ENCODE results near the gene C4B. TPM values are rescaled to one million over a fixed set of nuclear protein-coding genes. Genes with fewer than 3 reads are reported as not detected.
"Not testable (repeated sequence)": the region's sequence is repeated elsewhere in the genome, so short reads cannot be mapped to it uniquely, and the experiment has no call there.

The C4B gene
- total RNA-seq, 1 experiment from 2014 or later = 6.3 TPM

GRCh38 chr6:32041050-32041321 is 26.4 kb downstream of the C4B start:
- H3K79me2 ChIP-seq (ENCODE audit: insufficient read depth, low read length); DNase-seq (ENCODE audit: low read depth, low spot score); BruUV-seq (replicated peaks); RAD21 ChIA-PET (ENCODE audit: low non-redundant PET in 1 of 2, low total read pairs in 2 of 2, uncharacterized antibody in 2 of 2, unreplicated experiment in 2 of 2); H2AFZ ChIP-seq (ENCODE audit: low read depth, low read length, poor library complexity, severe bottlenecking); POLR2A ChIA-PET; CTCF ChIA-PET; intact Hi-C loops (cut with micrococcal nuclease); H4K20me1 ChIP-seq (ENCODE audit: insufficient read depth); ATAC-seq; H3K4me3 ChIP-seq (replicated peaks in 1 of 2; ENCODE audit: low read depth in 1 of 2, low read length in 2 of 2); H3K27me3 ChIP-seq (ENCODE audit: insufficient read depth, low read length); H3K27ac ChIP-seq (ENCODE audit: low read depth, low read length); H3K36me3 ChIP-seq (ENCODE audit: control insufficient read depth in 1 of 2, insufficient read depth in 2 of 2, low read length in 2 of 2); H3K9me3 ChIP-seq (ENCODE audit: control insufficient read depth in 1 of 2, insufficient read depth in 1 of 2, low read depth in 1 of 2, low read length in 2 of 2); H3K4me2 ChIP-seq (ENCODE audit: low read length); H3K9me2 ChIP-seq (ENCODE audit: insufficient read depth); H3K4me1 ChIP-seq (ENCODE audit: control insufficient read depth in 1 of 2, insufficient read depth in 2 of 2, low read length in 2 of 2); H3K9ac ChIP-seq (ENCODE audit: low read length): not testable (repeated sequence)

- H3K36me3 ChIP-seq (ENCODE audit: control insufficient read depth in 1 of 2, insufficient read depth in 2 of 2, low read length in 2 of 2); H3K9me2 ChIP-seq (ENCODE audit: insufficient read depth); H4K20me1 ChIP-seq (ENCODE audit: insufficient read depth); H3K27ac ChIP-seq (ENCODE audit: low read depth, low read length); RAD21 ChIA-PET (ENCODE audit: low non-redundant PET in 1 of 2, low total read pairs in 2 of 2, uncharacterized antibody in 2 of 2, unreplicated experiment in 2 of 2); intact Hi-C loops (cut with micrococcal nuclease); BruUV-seq (replicated peaks); H3K27me3 ChIP-seq (ENCODE audit: insufficient read depth, low read length); H3K4me1 ChIP-seq (ENCODE audit: control insufficient read depth in 1 of 2, insufficient read depth in 2 of 2, low read length in 2 of 2); CTCF ChIA-PET; H3K4me3 ChIP-seq (replicated peaks in 1 of 2; ENCODE audit: low read depth in 1 of 2, low read length in 2 of 2); POLR2A ChIA-PET; H3K4me2 ChIP-seq (ENCODE audit: low read length); H3K9ac ChIP-seq (ENCODE audit: low read length); ATAC-seq; H2AFZ ChIP-seq (ENCODE audit: low read depth, low read length, poor library complexity, severe bottlenecking); H3K79me2 ChIP-seq (ENCODE audit: insufficient read depth, low read length); H3K9me3 ChIP-seq (ENCODE audit: control insufficient read depth in 1 of 2, insufficient read depth in 1 of 2, low read depth in 1 of 2, low read length in 2 of 2); DNase-seq (ENCODE audit: low read depth, low spot score): not testable (repeated sequence)
Observed at GRCh38 chr6:32041385-32041784, 26.8 kb downstream of the C4B start.

- CTCF ChIA-PET = not testable (repeated sequence)
Observed at GRCh38 chr6:32042276-32042675, 27.7 kb downstream of the C4B start.

GRCh38 chr6:32043589-32044380 is 29.2 kb downstream of the C4B start:
- H3K9me3 ChIP-seq (ENCODE audit: control insufficient read depth in 1 of 2, insufficient read depth in 1 of 2, low read depth in 1 of 2, low read length in 2 of 2); H4K20me1 ChIP-seq (ENCODE audit: insufficient read depth); ATAC-seq; H3K36me3 ChIP-seq (ENCODE audit: control insufficient read depth in 1 of 2, insufficient read depth in 2 of 2, low read length in 2 of 2); BruUV-seq (replicated peaks); CTCF ChIA-PET; H3K4me2 ChIP-seq (ENCODE audit: low read length); DNase-seq (ENCODE audit: low read depth, low spot score); H3K9me2 ChIP-seq (ENCODE audit: insufficient read depth); H3K4me3 ChIP-seq (replicated peaks in 1 of 2; ENCODE audit: low read depth in 1 of 2, low read length in 2 of 2); H3K27ac ChIP-seq (ENCODE audit: low read depth, low read length); intact Hi-C loops (cut with micrococcal nuclease); H3K9ac ChIP-seq (ENCODE audit: low read length); H2AFZ ChIP-seq (ENCODE audit: low read depth, low read length, poor library complexity, severe bottlenecking); POLR2A ChIA-PET; H3K27me3 ChIP-seq (ENCODE audit: insufficient read depth, low read length); H3K79me2 ChIP-seq (ENCODE audit: insufficient read depth, low read length); RAD21 ChIA-PET (ENCODE audit: low non-redundant PET in 1 of 2, low total read pairs in 2 of 2, uncharacterized antibody in 2 of 2, unreplicated experiment in 2 of 2): not testable (repeated sequence)
- peaks cover 9 to 27% of the 10 kb centered on the region in 2 experiments for H3K4me1 ChIP-seq (ENCODE audit: control insufficient read depth in 1 of 2, insufficient read depth in 2 of 2, low read length in 2 of 2)

More at GRCh38 chr6:32042276-32042675, 27.7 kb downstream of the C4B start:
- H3K36me3 ChIP-seq (ENCODE audit: control insufficient read depth in 1 of 2, insufficient read depth in 2 of 2, low read length in 2 of 2); RAD21 ChIA-PET (ENCODE audit: low non-redundant PET in 1 of 2, low total read pairs in 2 of 2, uncharacterized antibody in 2 of 2, unreplicated experiment in 2 of 2); H3K27me3 ChIP-seq (ENCODE audit: insufficient read depth, low read length); H3K4me3 ChIP-seq (replicated peaks in 1 of 2; ENCODE audit: low read depth in 1 of 2, low read length in 2 of 2); DNase-seq (ENCODE audit: low read depth, low spot score); H2AFZ ChIP-seq (ENCODE audit: low read depth, low read length, poor library complexity, severe bottlenecking); H3K9me2 ChIP-seq (ENCODE audit: insufficient read depth); H4K20me1 ChIP-seq (ENCODE audit: insufficient read depth); H3K9ac ChIP-seq (ENCODE audit: low read length); H3K4me2 ChIP-seq (ENCODE audit: low read length); H3K79me2 ChIP-seq (ENCODE audit: insufficient read depth, low read length); H3K27ac ChIP-seq (ENCODE audit: low read depth, low read length); H3K9me3 ChIP-seq (ENCODE audit: control insufficient read depth in 1 of 2, insufficient read depth in 1 of 2, low read depth in 1 of 2, low read length in 2 of 2); intact Hi-C loops (cut with micrococcal nuclease); POLR2A ChIA-PET; ATAC-seq; BruUV-seq (replicated peaks): not testable (repeated sequence)
- peaks cover 5 to 14% of the 10 kb centered on the region in 2 experiments for H3K4me1 ChIP-seq (ENCODE audit: control insufficient read depth in 1 of 2, insufficient read depth in 2 of 2, low read length in 2 of 2)

All from HCT116 (cell line).